GM18858 (cell line): ENCODE measurements around the gene RTL5.
"Not testable (repeated sequence)": the region's sequence is repeated elsewhere in the genome, so short reads cannot be mapped to it uniquely, and the experiment has no call there.

ENCODE experiments used
- ATAC-seq: cut with Tn5 transposase; IDR thresholded peaks from one replicate; pipeline ENCODE4 v1.9.1; 2021; ENCODE audit not compliant: unreplicated experiment

The RTL5 gene

DNA sequence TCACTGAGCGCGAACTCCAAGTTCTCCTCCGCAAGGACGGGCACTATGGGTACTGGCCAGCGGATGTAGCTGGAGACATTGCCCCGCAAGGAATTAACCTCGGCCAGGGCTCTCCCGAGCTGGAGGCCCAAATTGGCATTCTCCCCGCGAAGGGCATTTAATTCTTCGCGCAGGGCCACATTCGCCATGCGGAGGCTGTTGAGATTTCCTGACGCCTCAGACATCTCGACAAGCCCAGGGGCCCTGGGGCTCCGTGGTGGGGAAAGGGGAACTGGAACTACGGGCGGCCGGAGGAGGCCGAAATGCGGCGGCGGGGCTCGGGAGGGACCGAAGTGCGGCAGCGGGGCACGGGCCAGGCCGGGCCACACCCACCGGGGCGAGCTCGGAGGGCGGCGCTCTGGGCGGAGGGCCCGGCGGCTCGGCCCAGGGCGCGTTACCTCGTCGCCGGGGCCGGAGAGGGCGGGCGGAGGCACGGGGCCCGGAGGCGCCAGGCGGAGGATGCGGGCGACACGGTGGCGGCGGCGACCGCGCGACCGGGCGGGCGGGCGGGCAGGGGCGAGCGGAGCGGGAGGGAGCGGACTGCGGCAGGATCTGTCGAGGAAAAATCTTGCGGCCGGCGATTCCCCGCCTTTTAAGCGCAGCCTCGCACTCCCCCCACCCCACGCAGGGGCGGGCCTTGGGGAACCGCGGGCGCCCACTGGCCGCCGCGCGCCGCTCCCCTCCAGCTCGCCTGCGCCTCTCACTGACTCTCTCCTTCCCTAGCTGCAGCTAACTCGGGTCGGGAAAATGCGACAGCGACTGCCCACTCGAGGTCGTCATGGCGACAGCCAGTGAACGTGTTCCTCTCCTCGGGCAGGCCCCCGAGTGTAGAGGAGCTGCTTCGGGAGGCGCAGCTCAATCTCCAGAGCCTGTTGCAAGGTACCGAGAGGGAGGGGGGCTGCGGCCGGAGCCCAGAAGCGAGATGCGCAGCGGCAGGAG, at the start of gene RTL5:
Gene RTL5, minus strand, starts transcription at position 599 of the 978 bp plus-strand sequence.
- peak; percentile 41 for ATAC-seq

DNA sequence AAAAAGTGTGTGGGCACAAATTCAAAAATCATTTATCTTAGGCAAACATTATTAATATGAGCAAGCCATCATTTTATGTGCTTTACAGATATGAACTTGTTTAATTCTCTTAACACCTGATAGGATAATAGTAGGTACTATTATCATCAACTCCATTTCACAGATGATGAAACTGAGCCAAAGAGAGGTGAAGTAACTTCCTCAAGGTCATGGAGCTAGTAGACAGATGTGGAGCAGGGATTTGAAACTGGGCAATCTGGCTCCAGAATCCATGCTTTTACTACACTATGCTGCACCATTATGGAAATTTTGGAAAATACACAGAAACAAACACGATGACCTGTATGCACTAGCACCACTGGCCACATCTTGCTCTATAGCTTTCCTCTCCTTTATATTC, 48.8 kb upstream of the RTL5 start:
- ATAC-seq, result no peak

DNA sequence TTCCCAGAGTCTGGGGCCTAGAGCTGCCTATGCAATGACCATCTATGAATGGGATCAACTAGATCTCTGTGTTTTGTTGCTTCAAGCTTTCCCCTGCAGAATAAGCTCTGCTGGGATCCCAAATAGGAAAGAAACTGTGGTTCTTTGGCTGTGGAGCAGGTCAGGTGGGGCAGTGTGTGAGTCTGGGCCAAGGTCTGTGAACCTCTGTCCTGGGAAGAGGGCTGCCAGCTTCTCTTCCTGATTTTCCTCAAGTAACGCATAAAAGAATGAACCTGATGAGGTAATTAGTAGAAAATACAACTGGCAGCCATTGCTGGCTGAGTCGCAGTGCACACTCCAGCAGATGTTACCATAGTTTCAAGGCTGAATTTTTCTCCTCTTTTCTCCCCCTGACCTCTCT, 45.3 kb upstream of the RTL5 start:
- ATAC-seq, result no peak

DNA sequence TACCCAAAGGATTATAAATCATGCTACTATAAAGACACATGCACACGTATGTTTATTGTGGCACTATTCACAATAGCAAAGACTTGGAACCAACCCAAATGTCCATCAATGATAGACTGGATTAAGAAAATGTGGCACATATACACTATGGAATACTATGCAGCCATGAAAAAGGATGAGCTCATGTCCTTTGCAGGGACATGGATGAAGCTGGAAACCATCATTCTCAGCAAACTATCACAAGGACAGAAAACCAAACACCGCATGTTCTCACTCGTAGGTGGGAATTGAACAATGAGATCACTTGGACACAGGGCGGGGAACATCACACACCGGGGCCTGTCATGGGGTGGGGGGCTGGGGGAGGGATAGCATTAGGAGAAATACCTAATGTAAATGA, 44.6 kb upstream of the RTL5 start:
- not testable (repeated sequence) for ATAC-seq

DNA sequence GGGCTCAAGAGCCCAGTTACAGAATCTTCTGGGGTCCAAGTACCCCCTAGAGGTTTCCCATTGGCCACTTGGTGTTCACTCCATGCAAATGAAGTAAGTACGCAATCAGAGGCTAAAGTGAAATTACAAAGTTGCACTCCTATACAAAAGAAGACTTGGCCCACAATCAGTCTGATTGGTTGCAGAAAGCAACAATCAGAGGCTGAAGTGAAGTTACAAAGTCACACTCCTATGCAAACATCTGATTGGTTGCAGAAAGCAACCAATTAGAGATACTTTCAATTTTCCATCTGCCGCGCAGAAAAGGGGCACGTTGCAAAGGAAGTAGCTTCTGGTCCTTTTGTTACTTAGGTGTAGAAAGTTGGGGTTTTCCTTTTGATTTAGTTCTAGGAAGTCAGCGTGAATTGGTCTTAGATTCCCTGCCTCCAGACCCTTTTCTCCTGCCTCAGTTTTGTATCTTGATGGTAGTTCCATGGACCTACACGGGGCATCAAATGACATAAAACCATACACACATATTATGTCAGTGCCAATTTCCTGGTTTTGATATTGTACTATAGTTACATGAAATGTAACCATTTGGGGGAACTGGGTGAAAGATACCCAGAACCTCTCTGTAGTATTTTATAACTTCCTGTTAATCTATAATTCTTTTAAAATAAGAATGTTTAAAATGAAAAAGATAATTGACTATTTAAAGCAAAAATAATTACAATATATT, 37.5 kb upstream of the RTL5 start:
- no peak for ATAC-seq

DNA sequence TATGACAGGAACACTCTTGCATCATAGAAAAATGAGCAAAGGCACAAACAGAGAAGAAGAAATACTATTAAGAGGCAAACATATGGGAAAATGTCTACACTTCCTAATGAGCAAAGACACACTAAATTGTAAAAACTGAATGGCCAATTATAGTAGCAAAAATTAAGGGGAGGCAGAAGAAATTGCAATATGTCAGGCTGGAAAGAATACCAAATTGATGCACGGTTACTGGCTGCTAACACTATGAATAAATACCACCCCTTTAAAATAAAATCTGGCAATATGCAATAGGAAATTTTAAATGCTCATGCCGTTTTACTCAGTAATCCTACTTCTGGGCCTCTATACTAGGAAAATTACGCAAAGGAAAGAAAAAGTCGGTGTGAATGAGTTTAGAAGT, 33.8 kb upstream of the RTL5 start:
- no peak for ATAC-seq

DNA sequence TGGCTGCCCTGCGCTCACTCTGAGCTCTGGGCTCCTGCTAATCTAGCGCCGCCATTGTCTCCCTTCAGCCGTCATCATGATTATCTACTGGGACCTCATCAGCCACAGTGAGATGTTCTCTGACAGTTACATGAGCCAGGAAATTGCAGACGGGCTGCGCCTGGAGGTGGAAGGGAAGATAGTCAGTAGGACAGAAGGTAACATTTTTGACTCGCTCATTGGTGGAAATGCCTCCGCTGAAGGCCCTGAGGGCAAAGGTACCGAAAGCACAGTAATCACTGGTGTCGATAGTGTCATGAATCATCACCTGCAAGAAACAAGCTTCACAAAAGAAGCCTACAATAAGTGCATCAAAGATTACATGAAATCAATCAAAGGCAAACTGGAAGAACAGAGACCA, 28.1 kb upstream of the RTL5 start:
- no peak for ATAC-seq

DNA sequence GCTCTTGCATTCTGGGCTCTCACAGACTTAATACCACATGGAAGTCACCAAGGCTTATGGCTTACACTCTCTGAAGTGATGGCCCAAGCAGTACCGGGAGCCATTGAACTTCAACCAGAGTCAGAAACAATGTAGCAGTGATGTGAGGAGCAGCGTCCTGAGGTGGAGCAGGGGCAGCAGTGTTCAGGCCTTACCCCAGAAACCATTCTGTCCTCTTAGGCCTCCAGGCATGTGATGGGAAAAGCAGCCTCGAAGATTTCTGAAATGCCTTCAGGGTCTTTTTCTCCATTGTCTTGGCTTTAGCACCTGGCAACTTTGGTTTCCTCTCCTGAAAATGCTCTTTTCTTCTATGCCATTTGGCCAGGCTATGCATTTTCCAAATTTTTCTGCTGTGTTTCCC, 27.1 kb upstream of the RTL5 start:
- no peak for ATAC-seq

DNA sequence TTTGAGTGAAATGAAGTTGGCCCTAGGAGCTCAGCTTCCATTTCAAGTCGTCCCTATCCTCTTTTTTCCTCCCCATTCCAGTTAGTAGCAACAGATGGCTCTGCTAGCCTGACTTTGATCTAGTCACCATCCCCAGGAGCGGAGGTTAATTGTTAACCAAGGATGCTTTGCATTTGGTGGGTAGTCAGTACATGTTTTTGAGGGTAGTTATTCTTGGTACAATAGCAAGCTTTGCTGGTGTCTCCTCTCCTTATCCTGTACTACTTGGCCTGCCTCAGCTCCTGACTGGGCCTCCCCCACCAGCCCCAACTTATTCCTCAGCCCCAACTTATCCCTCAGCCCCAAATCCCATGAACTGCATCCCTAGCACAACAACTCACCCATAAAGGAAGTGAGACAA, 14.8 kb upstream of the RTL5 start:
- no peak for ATAC-seq

DNA sequence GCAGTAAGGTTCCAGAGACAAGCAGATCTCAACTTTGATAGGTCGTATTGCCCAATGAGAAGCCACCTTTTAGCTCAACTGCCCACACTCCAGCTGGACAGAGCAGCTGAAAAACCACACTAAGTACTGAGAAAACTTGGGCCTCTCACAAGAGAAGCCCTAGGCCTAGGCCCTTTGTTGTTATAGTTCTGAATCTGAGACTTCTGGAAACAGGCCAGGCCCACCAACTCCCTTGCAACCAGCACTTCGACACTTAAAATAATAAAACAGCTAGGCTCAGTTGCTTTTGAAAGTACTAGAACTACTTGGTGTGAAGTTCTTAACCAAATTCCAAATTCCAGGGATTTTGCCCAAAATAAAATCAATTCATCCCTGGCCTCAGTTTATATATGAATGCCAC, 13.5 kb upstream of the RTL5 start:
- ATAC-seq, result no peak

DNA sequence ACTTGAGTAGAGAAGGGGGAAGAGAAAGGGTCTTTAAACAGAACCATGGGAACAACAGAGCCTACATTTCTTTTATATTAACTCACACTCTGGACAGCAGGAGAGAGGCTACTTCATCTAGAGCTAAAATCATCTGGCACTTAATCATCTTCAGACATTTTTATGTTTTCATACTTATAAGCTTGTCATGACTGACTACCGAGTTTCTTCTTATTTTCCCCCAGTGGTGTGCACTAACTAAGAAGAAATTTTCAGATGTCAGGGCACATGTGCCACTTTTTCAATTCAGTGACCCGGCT, 11.8 kb upstream of the RTL5 start:
- no peak for ATAC-seq

DNA sequence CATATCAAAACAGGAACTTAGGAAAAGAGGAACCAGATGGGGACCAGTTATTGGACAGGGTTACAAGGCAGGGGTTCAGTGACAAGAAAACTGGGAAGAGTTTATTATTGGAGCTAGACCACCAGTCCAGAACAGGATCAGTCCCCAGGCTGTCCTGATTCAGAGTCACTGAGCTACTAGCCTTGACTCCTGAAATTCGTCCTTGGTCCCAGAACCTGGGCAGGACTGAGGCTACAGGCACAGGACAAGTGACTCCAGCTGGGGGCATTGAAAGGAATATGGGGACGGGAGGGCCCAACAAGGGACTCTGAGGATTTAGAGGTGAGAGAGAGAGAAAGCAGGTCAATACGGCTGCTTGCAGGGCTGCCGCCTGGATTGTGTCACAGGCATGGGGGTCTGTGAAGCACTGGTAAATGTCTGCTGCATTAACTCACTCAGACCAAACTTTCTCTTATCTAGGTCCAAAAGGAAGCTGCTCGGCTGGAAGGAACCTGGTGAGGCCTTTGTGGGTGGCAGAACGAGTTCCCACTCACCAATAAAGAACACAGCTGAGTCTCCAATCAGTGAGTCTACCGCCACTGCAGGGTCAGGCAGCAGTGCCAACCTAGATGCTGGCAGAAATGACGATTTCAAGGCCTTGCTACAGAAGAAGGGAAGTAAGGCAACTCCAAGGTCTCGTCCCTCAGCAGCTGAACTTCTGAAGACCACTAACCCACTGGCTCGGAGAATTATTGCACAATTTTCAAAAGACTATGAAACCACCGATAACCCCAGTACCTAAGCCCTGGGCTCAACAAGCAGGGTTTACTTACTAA, 11.3 kb upstream of the RTL5 start:
- ATAC-seq, result no peak

DNA sequence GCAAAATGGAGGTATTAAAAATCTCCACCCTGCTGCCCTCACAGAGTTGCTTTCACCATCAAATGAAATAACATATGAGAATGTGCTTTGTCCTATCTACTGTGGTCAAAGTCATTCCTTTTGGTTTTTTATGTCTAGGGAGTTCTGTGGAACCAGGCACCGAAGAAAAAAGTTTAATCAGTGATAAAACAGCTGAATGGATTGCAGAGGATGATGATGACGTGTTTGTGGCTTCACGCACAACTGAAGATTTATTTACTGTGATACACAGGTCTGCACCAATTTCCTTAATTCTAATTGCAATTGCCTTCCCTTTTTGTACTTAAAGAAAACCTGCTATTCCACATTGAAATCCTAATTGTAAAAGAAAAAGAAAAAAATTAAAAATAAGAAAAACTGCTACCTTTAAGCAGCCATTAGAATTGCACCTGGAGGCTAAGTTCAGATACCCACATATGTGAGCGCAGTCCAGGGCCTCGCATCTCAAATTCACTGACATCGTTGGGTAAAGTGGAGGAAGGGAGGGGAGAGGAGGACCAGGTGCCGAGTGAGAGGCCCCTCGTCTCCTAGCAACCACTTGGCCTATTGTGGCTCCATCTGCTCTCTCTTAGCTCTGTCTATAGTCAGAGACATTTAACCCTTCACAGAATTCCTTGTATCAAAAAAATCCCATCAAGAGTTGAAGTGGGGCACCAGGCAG, 10.5 kb upstream of the RTL5 start:
- ATAC-seq, result no peak

DNA sequence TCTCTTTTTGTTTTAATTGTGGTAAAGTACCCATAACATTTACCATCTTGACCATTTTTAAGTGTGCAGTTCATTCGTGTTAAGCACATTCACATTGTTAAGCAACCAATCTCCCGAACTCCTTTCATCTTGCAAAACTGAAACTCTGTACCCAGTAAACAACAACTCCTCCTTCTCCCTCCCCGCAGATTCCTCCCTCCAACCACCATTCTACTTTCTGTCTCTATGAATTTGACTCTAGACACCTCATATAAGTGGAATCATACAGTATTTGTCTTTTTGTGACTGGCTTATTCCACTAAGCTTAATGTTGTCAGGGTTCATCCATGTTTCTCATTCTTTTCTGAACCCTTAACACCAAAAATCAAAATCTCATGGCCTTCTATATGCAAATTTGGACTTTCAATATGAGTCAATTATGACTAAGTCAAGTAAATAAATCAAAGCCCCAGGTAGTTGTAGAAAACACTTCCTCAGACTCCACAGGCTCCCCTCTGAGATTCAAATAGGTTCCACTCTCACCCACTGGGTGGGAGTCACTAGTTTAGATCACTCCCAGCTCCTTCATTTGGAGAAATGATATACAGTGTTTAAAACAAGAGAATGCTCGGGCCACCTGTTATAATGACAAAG, 9.8 kb upstream of the RTL5 start:
- peak; percentile 65 for ATAC-seq

DNA sequence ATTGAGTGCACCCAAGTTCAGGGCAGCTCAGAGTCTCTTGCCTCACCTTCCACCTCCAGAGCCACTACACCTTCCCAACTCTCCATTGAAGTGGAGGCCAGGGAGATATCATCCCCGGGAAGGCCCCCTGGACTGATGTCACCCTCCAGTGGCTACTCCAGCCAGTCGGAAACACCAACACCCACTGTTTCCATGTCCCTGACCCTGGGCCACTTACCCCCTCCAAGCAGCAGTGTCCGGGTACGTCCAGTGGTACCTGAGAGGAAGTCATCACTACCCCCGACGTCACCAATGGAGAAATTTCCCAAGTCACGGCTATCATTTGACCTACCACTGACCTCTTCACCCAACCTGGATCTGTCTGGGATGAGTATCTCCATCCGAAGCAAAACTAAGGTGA, 7.8 kb upstream of the RTL5 start:
- ATAC-seq, result no peak

DNA sequence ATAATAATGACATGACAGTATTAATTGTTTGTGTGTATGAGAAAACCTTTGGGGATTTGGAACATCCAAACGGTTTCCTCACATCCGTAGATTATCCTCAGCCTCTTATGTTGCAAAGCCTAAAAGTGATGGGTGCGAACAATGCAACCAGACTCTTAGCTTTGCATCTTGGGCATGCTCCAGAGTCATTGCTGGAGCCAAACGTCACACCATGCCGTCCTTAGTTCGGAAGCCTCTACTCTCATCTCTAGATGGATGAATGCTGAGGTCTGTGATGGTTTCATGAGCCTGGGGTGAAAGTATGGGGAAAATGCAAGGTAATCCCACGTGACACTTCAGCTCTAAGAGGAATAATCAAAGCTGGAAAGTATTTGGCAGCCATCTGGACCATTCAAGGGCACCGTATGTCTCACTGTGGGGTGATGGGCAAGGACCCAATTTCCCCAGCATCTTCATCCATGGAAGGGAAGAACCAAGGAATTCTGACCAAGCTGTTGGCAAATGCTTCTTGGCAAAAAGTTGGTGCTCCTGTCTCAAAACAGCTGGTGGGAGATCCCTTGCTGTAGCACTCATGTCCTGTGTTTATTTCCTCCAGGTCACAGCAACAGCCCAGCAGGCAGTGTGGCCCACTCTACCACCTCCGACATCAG, 6.3 kb upstream of the RTL5 start:
- ATAC-seq, result no peak

DNA sequence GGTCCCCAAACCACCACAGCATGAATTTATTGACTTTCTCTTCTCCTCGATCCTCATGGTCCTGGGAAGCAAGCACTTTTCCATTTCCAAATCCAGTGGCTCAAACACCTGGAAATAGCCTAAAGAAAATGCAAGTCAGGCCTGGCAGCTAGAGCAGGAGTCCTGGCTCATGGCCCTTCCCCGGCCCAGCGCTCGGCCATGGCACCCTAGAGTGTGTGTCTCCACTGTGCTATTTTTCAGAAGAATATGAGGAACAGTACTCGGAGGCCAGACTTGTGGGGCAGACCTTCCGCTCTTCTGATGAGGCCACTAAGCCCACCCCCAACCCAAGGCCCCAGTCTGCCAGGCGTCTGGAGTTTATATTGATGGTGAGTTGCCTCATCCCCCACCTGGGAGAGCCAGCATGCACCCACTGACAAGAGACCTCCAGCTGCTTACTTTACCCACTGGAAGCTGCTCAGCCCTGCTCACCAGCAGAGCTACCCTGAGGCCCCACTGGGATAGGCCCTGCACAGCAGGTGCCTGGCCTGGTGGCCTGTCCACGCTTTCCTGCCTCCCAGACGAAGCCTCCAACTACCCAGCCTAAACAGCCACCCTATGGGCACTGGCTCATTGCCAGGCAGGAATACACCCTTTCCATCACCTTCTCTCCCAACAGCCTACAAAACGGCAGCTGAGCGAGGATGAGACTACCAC, 2.3 kb upstream of the RTL5 start:
- ATAC-seq, result no peak

DNA sequence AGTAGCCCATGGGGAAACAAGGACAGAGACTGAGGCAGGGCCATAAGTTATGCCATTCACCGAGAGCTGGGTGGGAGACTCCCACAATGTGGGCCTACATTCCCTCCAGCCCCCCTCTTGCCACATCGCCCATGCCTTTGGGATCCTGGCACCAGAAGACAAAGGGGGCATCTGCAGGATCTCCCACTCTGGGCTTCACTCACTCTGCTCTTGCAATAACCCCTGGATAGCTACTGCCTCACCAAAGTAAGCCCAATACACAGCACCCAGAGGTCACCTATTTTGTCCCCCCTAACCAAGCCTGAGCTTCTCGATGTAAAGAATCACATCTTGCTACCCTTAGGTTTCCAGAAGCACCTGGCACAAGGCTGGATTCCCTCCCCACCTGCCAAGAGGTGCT, 741 bp upstream of the RTL5 start:
- no peak for ATAC-seq

DNA sequence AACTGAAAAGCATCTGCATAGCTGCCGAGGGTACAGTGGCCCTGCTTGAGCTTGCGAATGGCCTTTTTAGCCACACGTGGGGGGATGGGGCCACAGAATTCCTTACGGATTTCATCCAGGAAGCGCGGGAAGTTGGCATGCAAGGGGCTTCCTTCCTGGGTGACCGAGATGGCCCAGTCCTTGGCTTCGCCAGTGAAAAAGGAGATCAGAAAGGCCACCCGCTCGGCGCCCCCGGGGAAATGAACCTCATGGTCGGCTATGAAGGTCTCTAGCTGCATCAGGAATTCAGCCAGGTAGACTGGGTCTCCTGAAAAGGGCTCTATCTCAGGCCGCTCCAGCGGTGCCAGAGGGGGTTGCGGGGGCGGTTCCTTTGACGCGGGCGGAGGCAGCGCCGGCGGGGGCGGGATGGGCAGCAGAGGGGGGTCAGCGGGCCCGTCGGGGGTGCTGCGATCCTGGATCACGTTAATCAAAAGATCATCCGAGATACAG, 909 bp downstream of the RTL5 start:
- ATAC-seq, result no peak
